Inflammatory macrophage treated with lipopolysaccharide for 1 hour (primary cell): ENCODE data around the gene PRDX5.

Source experiments
- DNase-seq, 2 donors: peaks; one replicate each; pipeline ENCODE4 v3.0.0-alpha.2; 2020 to 2022

The PRDX5 gene

GRCh38 chr11:64327993-64328392, 10.1 kb downstream of the PRDX5 start:
- no peak for DNase-seq

DNA sequence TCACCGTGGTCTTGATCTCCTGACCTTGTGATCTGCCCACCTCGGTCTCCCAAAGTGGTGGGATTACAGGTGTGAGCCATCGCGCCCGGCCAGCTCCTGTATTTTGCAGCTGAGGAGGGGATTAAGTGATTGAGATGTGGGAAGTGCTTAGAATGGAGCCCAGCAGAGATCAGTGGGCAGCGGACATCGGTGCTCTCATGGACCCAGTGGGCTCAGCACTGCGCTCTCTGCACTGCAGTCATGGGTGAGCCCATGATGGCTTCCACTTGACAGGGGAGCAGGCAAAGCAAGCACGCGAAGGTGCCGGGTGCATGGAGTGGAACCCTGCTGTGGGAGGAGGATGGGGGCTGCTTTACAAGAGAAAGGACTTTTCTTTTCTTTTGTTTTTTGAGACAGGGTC, 13.0 kb downstream of the PRDX5 start:
- no peak for DNase-seq

- peak; percentile 84 to 85 for DNase-seq
Observed at GRCh38 chr11:64331569-64332371, 13.8 kb downstream of the PRDX5 start.

GRCh38 chr11:64333556-64333955, 15.6 kb downstream of the PRDX5 start:
- DNase-seq = no peak

GRCh38 chr11:64334764-64335735, 17.1 kb downstream of the PRDX5 start:
- peak; percentile 64 to 76 for DNase-seq

DNA sequence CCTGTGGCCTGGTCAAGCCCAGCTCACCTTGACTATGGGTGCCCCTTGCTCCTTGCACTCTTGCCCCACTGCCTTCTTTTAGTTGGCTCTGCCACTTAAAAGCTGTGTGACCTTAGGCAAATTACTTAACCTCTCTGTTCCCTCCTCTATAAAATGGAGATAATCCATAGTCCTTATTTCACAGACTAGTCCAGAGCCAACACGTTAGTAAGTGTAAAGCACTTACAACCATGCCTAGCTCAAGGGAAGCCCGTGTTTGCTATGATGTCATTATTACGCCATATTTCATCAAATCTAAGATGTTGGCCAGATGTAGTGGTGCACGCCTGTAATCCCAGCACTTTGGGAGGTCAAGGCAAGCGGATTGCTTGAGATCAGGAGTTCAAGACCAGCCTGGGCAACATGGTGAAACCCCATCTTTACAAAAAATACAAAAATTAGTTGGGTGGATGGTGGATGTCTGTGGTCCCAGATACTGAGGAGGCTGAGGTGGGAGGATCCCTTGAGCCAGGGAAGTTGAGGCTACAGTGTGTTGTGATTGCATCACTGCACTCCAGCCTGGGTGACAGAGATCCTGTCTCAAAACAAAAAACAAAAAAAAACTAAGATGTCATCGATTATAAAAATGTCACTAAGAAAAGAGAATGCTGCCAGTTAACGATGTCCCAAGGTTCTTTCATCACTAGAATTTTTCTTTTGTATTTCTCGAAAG, 19.8 kb downstream of the PRDX5 start:
- no peak for DNase-seq

GRCh38 chr11:64338716-64339115, 20.8 kb downstream of the PRDX5 start:
- no peak for DNase-seq

- no peak for DNase-seq
Observed at GRCh38 chr11:64339286-64339685, 21.4 kb downstream of the PRDX5 start.

DNA sequence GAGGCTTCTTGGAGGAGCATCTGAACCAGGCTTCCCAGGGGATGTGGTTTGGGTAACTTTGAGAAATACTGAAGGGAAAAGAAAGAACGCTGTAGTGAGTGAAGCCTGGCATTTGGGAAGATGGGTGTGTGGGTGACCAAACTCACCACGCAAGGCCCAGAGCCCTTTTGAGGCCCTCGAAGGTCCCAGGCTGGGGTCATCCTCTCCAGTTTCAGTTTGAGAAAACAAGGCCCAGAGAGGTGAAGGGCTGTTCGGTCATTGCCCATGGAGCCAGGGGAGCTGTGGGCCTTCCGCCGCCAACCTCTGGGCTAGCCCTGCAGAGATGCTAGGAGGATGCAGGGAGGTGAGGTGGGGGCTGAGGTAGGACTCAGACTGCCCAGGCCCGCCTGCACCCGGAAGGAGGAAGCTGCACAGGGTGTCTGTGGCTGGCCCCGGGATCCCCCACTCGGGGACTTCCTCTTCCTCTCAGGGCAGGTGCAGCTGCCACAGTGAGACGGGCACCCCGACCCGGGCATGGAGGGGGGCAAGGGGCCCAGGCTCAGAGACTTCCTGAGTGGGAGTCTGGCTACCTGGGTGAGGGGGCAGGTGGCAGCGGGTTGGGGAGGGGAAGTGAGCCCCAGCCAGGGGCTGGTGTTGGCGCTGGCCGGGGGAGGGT, 22.0 kb downstream of the PRDX5 start, which contains the start of gene CCDC88B:
Gene CCDC88B, plus strand, starts transcription at position 451 of the 655 bp plus-strand sequence. Its CDS starts 63 bp downstream, at position 514.
- peak; percentile 48 to 56 for DNase-seq

DNA sequence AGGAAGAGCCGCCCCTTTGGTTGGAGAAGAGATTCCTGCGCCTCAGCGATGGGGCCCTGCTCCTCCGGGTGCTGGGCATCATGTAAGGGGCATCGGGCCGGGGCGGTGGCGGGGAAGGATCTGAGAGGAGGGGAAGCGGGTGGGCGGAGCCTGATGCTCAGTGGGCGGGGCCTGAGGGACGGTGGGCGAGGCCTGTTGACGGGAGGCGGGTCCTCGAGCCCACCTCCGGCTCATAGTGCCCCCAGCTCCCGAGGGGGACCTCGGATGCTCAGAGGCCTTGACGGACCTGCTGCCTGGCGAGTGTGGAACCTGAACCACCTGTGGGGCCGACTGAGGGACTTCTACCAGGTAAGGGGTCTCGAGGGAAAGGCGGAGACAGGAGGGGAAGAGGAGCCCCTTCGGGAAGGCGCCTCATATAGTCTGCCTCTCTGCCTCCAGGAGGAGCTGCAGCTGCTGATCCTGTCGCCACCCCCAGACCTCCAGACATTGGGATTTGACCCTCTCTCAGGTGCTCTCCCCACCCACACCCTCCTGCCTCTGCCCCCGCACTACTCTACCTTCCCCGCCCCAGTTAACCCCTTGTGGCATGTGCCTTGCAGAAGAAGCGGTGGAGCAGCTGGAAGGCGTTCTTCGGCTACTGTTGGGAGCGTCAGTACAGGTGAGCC, 22.9 kb downstream of the PRDX5 start:
- DNase-seq = peak in 1 of 2 donors; percentile 43

- DNase-seq = no peak
Observed at GRCh38 chr11:64341429-64341828, 23.5 kb downstream of the PRDX5 start.

DNA sequence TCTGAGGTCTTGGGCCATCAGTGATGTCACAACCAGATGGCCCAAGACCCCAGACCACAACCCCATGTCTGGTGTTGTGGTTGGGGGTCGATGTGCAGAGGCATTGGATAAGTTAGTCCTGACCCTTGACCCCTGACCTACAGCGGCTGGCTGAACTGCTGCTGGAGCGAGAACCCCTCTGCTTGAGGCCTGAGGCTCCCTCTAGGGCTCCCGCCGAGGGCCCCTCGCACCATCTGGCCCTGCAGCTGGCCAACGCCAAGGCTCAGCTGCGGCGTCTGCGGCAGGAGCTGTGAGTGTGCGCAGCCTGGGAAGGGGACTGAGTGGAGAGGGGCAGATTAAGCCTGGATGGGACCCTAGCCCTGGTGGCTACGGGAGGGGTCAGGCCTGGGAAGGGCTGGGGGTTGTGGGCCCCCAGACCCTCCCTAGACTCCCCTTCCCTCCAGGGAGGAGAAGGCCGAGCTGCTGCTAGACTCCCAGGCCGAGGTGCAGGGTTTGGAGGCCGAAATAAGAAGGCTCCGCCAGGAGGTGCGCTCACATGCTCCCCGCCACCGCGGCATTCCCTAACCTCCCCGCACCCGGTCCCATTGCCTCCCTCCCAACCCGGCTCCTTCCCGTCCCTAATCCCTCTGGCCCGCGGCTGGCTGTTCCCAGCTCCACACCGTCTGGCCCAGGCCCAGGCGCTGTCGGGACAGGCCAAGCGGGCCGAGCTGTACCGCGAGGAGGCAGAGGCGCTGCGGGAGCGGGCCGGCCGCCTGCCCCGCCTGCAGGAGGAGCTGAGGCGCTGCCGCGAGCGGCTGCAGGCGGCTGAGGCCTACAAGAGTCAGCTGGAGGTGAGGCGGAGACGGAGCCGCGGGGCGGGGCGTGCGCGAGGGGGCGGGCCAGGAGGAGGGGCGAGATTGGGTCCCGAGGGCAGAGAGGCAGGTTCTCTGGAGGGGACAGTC, 24.2 kb downstream of the PRDX5 start:
- DNase-seq = peak; percentile 83 to 91

DNA sequence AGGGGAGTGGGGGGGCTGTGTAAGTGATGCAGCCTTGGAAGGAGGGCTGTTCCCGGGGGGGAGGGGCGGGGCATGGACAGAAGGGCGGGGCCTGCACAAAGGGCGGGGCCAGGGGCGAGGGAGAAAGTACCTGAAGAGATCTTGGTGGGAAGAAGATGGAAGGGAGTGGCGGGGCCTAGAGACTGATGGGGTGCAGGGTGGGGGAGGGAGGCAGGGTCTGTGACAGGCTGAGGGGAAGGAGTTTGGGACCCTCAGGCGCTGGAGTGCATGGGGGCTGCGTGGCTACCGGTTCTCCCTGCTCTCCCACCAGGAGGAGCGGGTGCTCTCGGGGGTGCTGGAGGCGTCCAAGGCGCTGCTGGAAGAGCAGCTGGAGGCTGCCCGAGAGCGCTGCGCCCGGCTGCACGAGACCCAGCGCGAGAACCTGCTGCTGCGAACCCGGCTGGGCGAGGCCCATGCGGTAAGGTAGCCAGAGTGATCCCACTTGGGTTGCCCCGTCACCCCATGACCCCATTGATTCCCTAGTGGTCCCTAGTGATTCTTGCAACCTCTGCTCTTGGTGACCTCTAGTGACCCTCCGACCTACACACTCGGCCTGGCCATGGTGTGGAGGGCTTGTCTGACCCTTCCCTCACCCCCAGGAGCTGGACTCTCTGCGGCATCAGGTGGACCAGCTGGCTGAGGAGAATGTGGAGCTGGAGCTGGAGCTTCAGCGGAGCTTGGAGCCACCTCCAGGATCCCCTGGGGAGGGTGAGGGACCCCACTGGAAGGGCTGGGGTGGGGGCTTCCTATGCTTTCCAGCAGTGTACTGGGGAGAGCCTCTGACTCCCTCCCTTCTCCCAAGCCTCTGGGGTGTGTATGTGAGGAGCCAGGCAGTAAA, 25.2 kb downstream of the PRDX5 start:
- DNase-seq = no peak

GRCh38 chr11:64343767-64344559, 26.0 kb downstream of the PRDX5 start:
- DNase-seq = no peak

DNA sequence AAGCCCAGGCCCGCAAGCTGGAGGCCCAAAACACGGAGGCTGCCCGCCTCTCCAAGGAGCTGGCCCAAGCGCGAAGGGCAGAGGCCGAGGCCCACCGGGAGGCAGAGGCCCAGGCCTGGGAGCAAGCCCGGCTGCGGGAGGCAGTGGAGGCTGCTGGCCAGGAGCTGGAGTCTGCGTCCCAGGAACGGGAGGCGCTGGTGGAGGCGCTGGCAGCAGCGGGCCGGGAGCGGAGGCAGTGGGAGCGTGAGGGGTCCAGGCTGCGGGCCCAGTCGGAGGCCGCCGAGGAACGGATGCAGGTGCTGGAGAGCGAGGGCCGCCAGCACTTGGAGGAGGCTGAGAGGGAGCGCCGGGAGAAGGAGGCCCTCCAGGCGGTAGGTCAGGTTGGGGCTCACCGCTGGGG, 26.9 kb downstream of the PRDX5 start:
- no peak for DNase-seq

DNA sequence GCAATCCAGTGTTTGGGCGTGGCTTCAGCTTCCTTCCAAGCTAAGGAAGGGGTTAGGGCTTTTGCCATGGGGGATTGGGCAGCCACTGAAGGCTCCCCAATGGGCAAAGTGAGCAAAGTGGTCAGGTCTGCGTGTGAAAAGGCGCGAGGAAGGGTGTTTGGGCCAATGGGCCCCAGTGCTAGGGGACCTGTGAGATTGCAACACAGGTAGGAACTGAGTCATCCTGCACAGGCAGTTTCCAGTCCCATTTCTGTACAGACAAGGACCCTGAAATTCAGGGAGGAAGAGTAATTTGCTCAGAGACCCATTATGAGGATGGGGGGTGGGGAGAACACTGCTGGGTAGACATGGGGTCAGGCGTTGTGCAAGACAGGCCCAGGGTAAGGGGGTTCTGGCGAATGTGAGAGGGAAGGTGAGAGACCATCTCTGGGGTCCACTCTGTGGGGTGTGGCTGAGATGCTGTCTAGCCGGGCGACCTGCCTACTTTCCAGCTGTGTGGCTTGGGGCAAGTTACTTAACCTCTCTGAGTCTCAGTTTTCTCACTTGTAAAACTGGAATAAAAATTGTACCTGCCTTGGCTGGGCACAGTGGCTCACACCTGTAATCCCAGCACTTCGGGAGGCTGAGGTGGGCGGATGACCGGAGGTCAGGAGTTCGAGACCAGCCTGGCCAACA, 29.4 kb downstream of the PRDX5 start:
- DNase-seq = no peak

DNA sequence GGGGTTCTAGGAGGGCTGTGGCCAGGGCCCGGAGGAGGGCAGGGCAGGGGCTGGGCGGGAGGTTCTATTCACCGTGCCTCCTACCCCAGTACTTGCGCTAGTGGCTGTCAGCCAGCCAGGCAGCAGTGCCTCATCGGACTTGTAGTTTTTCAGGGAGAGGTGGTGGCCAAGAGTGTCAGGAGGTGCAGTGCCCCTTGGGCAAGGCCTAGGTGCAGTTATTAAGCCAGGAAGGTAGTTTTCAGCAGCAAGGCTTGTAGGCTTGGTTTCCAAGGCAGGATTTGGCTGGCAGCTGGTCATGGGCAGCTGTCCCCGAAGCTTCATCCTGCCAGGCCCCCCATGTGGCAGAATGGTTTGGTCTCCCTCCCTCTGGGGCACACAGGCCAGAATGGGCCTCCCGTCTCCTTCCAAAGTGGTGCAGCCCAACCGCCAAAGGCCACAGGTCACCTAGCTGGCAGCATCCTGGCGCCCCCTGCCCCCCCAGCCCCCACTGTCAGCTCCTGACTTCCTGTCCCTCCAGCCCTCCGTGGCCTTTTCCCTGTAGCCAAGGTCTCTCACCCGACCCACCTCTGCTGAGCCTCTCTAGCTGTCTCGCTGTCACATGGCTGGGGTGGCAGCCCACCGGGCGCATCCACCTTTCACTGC, 30.6 kb downstream of the PRDX5 start:
- DNase-seq = no peak

- DNase-seq = no peak
Observed at GRCh38 chr11:64349025-64349387, 31.1 kb downstream of the PRDX5 start.
